Measurements from ENCODE around the gene DUSP11.

Gene DUSP11

GRCh38 chr2:73779467-73780236 is at the start of gene DUSP11:
Gene DUSP11 (minus strand): TSS chr2:73780103. CDS start chr2:73779974, 129 bp downstream.
- DNase-seq (ENCODE audit: extremely low read depth, low read depth): peak; percentile 80
- TF ChIP-seq, protein P1, sequence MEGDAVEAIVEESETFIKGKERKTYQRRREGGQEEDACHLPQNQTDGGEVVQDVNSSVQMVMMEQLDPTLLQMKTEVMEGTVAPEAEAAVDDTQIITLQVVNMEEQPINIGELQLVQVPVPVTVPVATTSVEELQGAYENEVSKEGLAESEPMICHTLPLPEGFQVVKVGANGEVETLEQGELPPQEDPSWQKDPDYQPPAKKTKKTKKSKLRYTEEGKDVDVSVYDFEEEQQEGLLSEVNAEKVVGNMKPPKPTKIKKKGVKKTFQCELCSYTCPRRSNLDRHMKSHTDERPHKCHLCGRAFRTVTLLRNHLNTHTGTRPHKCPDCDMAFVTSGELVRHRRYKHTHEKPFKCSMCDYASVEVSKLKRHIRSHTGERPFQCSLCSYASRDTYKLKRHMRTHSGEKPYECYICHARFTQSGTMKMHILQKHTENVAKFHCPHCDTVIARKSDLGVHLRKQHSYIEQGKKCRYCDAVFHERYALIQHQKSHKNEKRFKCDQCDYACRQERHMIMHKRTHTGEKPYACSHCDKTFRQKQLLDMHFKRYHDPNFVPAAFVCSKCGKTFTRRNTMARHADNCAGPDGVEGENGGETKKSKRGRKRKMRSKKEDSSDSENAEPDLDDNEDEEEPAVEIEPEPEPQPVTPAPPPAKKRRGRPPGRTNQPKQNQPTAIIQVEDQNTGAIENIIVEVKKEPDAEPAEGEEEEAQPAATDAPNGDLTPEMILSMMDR (IDR thresholded peaks at IDR 0.05; ENCODE audit: low read depth, low read length): peak; percentile 96

GRCh38 chr2:73828818-73829570 is 49.1 kb upstream of the DUSP11 start, which contains the start of gene STAMBP:
Gene STAMBP (plus strand): TSS chr2:73828961. CDS start chr2:73830857, 1,896 bp downstream.
- TF ChIP-seq, protein P1 (IDR thresholded peaks at IDR 0.05; ENCODE audit: low read depth, low read length): no peak

GRCh38 chr2:73828389-73828817 is 48.5 kb upstream of the DUSP11 start:
- TF ChIP-seq, protein P1 (IDR thresholded peaks at IDR 0.05; ENCODE audit: low read depth, low read length): no peak
- no peak for DNase-seq (ENCODE audit: extremely low read depth, low read depth)

More at GRCh38 chr2:73828818-73829570, 49.1 kb upstream of the DUSP11 start, which contains the start of gene STAMBP:
- peak; percentile 85 for DNase-seq (ENCODE audit: extremely low read depth, low read depth)

GRCh38 chr2:73827660-73828388 is 47.9 kb upstream of the DUSP11 start:
- DNase-seq (ENCODE audit: extremely low read depth, low read depth): no peak
- TF ChIP-seq, protein P1 (IDR thresholded peaks at IDR 0.05; ENCODE audit: low read depth, low read length): no peak

DNA sequence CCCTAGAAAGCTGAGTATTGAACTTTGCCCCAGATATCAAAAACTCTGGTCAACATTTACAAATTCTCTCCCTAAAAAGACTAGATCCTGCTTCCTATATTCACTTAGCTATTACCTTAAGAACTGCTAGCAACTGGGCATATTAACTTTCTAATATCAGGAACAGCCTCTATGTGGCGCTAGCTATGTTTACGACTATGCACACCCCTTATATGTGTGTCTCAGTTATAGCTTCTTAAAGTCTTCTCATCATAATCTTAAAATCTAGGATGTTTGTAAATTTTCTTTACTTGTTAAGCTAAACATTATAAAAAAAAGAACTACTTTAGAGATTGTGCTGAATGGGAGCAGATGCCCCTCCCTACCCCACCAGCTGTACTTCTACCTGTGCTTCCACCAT is 47.1 kb upstream of the DUSP11 start:
- no peak for DNase-seq (ENCODE audit: extremely low read depth, low read depth)
- TF ChIP-seq, protein P1 (IDR thresholded peaks at IDR 0.05; ENCODE audit: low read depth, low read length): peak; percentile 34

GRCh38 chr2:73825408-73825807 is 45.5 kb upstream of the DUSP11 start:
- no peak for DNase-seq (ENCODE audit: extremely low read depth, low read depth)
- TF ChIP-seq, protein P1 (IDR thresholded peaks at IDR 0.05; ENCODE audit: low read depth, low read length): no peak

All from AG09319 (cell line).